Gastrocnemius medialis (tissue), 4 donors: Measurements from ENCODE around the gene C11orf91. TPM values are rescaled to one million over a fixed set of nuclear protein-coding genes. Genes with fewer than 3 reads are reported as not detected.

ENCODE experiments used
- ATAC-seq, 2 donors: fragments of 150-250 bp; one replicate each; pipeline ENCODE4 v1.9.1; 2016
- DNase-seq, 2 donors: peaks; one replicate each; pipeline ENCODE4 v3.0.0-alpha.2; 2019
- H3K27ac ChIP-seq, 4 donors: fragments of 200-600 bp; sonication (generic); 1 replicate in 1 of 4; 2 replicates in 3 of 4; pipeline ENCODE4 v1.5.1; 2016 to 2018; ENCODE audit warnings: mild to moderate bottlenecking in 2 of 4, moderate library complexity in 1 of 4
- H3K27me3 ChIP-seq, 3 donors: fragments of 200-600 bp; sonication (generic) in 2 of 3; 1 replicate in 1 of 3; 2 replicates in 2 of 3; pipeline versions ENCODE4 v1.5.1 to v1.6.0; 2016 to 2019; ENCODE audit warnings: mild to moderate bottlenecking in 1 of 3, moderate library complexity in 1 of 3
- H3K36me3 ChIP-seq, 2 donors: fragments of 200-600 bp; sonication (generic) in 1 of 2; one replicate each; pipeline ENCODE4 v1.5.1; 2017 to 2018
- H3K4me1 ChIP-seq, 2 donors: fragments of 200-600 bp; sonication (generic) in 1 of 2; one replicate each; pipeline ENCODE4 v1.5.1; 2016 to 2017; ENCODE audit warnings: mild to moderate bottlenecking in 2 of 2
- H3K4me3 ChIP-seq, 4 donors: fragments of 200-600 bp; sonication (generic) in 3 of 4; 1 replicate in 1 of 4; 2 replicates in 3 of 4; pipeline ENCODE4 v1.5.1; 2016 to 2019; ENCODE audit warnings: mild to moderate bottlenecking in 2 of 4
- H3K9me3 ChIP-seq, 3 donors: fragments of 200-600 bp; sonication (generic) in 2 of 3; 1 replicate in 1 of 3; 2 replicates in 2 of 3; pipeline ENCODE4 v1.5.1; 2016 to 2019
- POLR2A ChIP-seq, 2 donors: fragments of 450-650 bp; IDR thresholded peaks; one replicate each; pipeline ENCODE4 v1.6.1; 2017; ENCODE audit warnings: antibody characterized with exemption in 2 of 2, mild to moderate bottlenecking in 2 of 2, moderate library complexity in 2 of 2
- in situ Hi-C, 4 donors: fragments of 200-750 bp; cut with MboI; loops; one replicate each; pipeline versions ENCODE4 v1.15.0 to v1.8.0; 2017; ENCODE audit warnings: low sequenced_read_pairs in 4 of 4
- intact Hi-C: fragments of 100-400 bp; cut with DNase I; formaldehyde crosslinking; loops from one replicate; pipeline ENCODE4 v1.15.1; 2023; ENCODE audit warnings: low total_unique reads
- total RNA-seq, 4 donors: library from RNA; depleted of rRNA; stranded (reverse); fragments of >200 nt; gene quantifications; one replicate each; pipeline versions ENCODE4 v1.1.0 to v1.2.3, GENCODE V29; 2016
- TF ChIP-seq, protein P1 (sequence below), 5 experiments: fragments of 450-650 bp in 3 of 5; fragments of 200-600 bp in 2 of 5; sonication (generic) in 2 of 5; IDR thresholded peaks in 4 of 5; conservative IDR thresholded peaks in 1 of 5; 1 replicate in 4 of 5; 2 replicates in 1 of 5; pipeline ENCODE4 v1.5.1; 2016 to 2019; ENCODE audit warnings: antibody characterized with exemption in 5 of 5, mild to moderate bottlenecking in 3 of 5, moderate library complexity in 3 of 5

C11orf91 gene
- total RNA-seq, 4 donors from 2014 or later, result not detected

DNA sequence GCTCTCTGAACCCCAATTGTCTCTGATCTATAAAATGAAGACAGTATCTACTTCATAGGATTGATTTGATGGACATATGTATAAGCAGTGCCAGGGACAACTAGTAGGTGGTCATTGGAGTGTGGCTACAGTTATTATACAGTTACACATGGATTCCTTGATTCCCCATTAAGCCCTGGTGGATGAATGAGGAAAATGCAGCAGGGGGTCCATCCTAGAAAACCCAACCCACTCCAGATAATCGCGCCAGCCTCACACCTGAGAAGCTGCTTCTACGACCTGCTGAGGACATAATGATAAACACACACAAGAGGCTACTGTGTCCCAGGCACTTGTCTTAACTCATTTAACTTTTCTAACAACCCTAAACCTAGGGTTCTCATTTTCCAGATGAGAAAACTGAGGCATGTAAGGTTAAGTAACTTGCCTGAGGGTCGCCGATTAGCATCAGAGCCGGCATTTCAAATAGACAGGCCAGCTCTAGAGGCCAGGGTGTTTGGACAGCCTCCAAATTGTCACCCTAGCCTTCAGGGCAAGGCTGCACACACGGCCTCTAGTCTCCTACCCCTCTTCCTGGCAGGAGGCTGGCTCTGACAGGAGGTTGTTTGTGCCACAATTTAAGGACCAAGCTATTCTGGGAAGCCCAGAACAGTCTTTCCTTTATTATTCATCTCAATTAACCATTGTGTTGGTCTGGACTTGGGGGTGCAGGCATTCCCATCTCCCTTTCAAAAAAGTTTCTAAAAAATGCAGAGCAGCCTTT, 3.8 kb upstream of the C11orf91 start:
- DNase-seq, result no peak
- Histone ChIP-seq H3K27ac (peak overlapping the region; percentile 84 to 99 (median 85)), H3K4me1 (peaks cover 82 to 90% of the 10 kb centered on the region in 2 donors), H3K27me3 (no peaks in the 10 kb centered on the region), H3K4me3 (no peak overlapping the region), H3K9me3 (no peaks in the 10 kb centered on the region), H3K36me3 (peaks cover 0 to 9% of the 10 kb centered on the region in 2 donors)
- no peak for ATAC-seq
- TF ChIP-seq, protein P1, sequence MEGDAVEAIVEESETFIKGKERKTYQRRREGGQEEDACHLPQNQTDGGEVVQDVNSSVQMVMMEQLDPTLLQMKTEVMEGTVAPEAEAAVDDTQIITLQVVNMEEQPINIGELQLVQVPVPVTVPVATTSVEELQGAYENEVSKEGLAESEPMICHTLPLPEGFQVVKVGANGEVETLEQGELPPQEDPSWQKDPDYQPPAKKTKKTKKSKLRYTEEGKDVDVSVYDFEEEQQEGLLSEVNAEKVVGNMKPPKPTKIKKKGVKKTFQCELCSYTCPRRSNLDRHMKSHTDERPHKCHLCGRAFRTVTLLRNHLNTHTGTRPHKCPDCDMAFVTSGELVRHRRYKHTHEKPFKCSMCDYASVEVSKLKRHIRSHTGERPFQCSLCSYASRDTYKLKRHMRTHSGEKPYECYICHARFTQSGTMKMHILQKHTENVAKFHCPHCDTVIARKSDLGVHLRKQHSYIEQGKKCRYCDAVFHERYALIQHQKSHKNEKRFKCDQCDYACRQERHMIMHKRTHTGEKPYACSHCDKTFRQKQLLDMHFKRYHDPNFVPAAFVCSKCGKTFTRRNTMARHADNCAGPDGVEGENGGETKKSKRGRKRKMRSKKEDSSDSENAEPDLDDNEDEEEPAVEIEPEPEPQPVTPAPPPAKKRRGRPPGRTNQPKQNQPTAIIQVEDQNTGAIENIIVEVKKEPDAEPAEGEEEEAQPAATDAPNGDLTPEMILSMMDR (IDR thresholded peaks at IDR 0.05 in 4 of 5, conservative IDR thresholded peaks at IDR 0.05 in 1 of 5), result no peak
- TF ChIP-seq POLR2A (IDR thresholded peaks at IDR 0.05), result no peak
- in situ Hi-C loops, result no loop called here
- intact Hi-C loops, result loop anchor here (2.0 to 10.0 kb wide), 4 partner anchors 18 to 730 kb away; partner anchors contain the start of genes CAT and HIPK3

DNA sequence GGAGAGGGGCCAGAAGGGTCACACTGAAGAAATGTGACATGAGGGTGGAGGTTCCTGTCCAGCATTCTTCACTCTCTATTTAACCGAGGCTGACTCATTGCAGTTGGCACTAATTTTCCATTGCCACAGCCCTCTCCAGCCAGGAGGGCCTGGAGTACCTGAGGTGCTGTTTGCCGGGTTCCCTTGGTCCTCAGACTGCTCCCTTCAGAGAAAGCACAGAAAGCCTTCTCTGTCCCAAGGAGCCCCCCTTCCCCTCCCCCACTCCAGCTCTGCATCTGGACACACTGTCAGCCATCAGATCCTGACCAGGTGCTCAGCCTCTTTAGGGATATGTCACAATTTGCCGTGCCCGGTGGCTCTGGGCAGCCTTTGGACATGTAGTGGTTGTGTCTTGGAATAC, 3.2 kb upstream of the C11orf91 start:
- H3K36me3 ChIP-seq, result peaks cover 0 to 3% of the 10 kb centered on the region in 2 donors
- ATAC-seq (peak; percentile 51 to 65), DNase-seq (peak; percentile 75 to 85)
- TF ChIP-seq, protein P1 (IDR thresholded peaks at IDR 0.05 in 4 of 5, conservative IDR thresholded peaks at IDR 0.05 in 1 of 5), result no peak
- TF ChIP-seq POLR2A (IDR thresholded peaks at IDR 0.05), result peak in 1 of 2 donors; percentile 22
- no peaks in the 10 kb centered on the region for H3K9me3 ChIP-seq
- peak overlapping the region; percentile 84 to 99 (median 85) for H3K27ac ChIP-seq
- H3K4me3 ChIP-seq, result no peak overlapping the region
- intact Hi-C loops (loop anchor here (2.0 to 10.0 kb wide), 4 partner anchors 19 to 731 kb away; partner anchors contain the start of genes CAT and HIPK3), in situ Hi-C loops (no loop called here)
- H3K27me3 ChIP-seq, result no peaks in the 10 kb centered on the region
- peaks cover 75 to 84% of the 10 kb centered on the region in 2 donors for H3K4me1 ChIP-seq

DNA sequence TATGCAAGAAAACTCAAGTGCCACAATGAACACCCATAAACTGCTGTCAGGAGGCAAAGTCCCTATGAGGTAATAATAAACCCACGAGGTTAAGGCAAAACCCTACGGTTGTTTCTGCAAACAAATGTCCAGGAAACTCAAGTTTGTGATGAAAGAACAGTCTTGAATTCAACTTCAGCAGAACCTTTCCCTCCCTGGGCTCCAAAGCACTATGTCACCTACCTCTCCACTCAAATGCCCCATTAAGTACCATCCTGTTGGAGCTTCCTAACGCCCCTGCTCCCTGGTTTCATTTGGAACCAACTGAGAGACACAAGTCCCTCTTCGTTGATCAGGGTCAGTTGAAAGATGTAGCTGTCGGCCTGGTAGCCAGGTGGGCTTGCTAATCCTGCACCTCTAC, 2.6 kb upstream of the C11orf91 start:
- peak overlapping the region; percentile 84 to 99 (median 85) for H3K27ac ChIP-seq
- DNase-seq (no peak), ATAC-seq (no peak)
- no peak overlapping the region for H3K4me3 ChIP-seq
- intact Hi-C loops (loop anchor here (10.0 kb wide), 3 partner anchors 448 to 732 kb away; partner anchors contain the start of genes CAT and HIPK3), in situ Hi-C loops (no loop called here)
- peaks cover 70 to 78% of the 10 kb centered on the region in 2 donors for H3K4me1 ChIP-seq
- no peaks in the 10 kb centered on the region for H3K27me3 ChIP-seq
- H3K9me3 ChIP-seq, result no peaks in the 10 kb centered on the region
- no peaks in the 10 kb centered on the region for H3K36me3 ChIP-seq
- TF ChIP-seq POLR2A (IDR thresholded peaks at IDR 0.05), result no peak
- TF ChIP-seq, protein P1 (IDR thresholded peaks at IDR 0.05 in 4 of 5, conservative IDR thresholded peaks at IDR 0.05 in 1 of 5), result no peak

DNA sequence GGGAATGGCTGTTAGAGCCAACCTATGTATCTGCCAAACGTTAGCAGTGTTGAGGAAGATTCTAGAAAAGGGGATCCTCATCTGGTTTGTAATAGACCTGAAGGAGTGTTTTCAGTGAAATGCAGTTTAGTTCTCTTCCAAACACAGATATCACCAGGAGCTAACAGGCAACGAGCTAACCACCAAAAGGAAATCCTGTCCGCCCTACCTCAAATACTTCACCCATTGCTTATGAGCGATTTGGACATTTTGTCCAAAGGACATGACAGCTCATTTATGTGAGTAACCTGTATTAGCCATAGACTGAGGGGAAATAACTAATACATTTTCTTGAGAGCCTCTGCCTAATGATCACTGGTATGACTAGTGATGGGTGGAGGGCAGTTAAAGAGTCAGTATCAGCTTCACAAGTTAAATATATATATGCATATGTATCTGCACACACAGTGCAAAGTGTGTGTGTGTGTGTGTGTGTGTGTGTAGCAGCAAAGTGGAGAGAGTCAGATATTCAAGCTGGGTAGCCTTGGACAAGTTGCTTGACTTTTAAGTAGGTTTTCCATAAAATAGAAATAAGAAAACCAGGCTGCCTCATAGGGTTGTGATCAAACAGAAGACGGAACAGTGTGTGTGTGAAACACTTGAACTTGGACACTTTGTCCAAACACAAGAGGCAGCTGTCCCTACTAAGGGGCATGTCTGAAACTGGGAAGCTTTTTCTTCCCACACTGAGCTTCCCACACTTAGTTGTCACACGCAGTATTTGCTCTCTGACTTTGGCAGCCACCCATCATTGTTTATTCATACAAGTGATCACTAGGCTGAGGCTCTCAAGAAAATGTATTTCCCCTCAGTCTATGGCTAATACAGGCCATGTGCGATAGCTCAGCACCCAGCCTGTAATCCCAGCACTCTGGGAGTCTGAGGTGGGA, 940 bp upstream of the C11orf91 start:
- H3K4me3 ChIP-seq, result peak overlapping the region; percentile 55 to 60 (median 59)
- H3K4me1 ChIP-seq, result peaks cover 55 to 66% of the 10 kb centered on the region in 2 donors
- H3K36me3 ChIP-seq, result no peaks in the 10 kb centered on the region
- ATAC-seq, result peak; percentile 13 to 23
- no peak for DNase-seq
- intact Hi-C loops, result loop anchor here (2.0 to 10.0 kb wide), 4 partner anchors 35 to 733 kb away; partner anchors contain the start of genes CAT, CD59 and HIPK3
- H3K27me3 ChIP-seq, result no peaks in the 10 kb centered on the region
- no peak for TF ChIP-seq POLR2A (IDR thresholded peaks at IDR 0.05)
- TF ChIP-seq, protein P1 (IDR thresholded peaks at IDR 0.05 in 4 of 5, conservative IDR thresholded peaks at IDR 0.05 in 1 of 5), result no peak
- no peaks in the 10 kb centered on the region for H3K9me3 ChIP-seq
- in situ Hi-C loops, result no loop called here
- H3K27ac ChIP-seq, result peak overlapping the region; percentile 84 to 99 (median 85)
